Measurements from ENCODE around the gene IGDCC3.

DNA sequence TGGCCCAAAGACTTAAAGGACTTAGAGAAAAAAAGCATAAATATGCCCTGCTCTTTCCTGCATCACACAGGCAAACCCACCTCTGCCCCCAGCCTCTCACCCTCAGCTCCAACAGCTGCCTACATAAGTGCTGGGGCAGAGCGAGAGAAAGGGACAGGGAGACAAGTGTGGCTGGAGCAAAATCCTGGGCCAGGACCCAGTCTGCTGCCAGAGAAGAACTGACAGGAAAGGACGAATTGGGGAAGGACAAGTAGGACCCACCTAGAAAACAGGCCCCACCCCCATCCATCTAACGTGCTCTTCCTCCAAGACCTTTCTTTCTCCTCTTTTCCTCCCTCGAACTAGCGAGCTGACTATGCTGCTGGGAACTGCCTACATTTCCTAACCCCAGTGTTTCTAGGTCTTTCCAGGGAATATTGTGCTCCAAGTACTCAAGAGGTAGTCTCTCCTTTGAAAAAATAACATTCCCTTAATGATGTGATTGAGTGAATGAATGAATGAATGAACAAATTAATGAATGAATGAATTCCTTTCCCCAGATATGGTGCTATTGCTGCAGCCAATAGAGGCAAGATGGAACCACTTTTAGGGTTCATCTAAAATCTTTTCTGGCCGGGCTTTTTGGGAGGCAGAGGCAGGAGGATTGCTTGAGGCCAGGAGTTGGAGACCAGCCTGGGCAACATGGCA, 26.5 kb upstream of the IGDCC3 start:
- no peak for TF ChIP-seq POLR2A (IDR thresholded peaks at IDR 0.05; ENCODE audit: low read length)
- TF ChIP-seq CTCF (IDR thresholded peaks at IDR 0.05): no peak
- no peak for TF ChIP-seq KDM5A (IDR thresholded peaks at IDR 0.05)
- no peak for TF ChIP-seq SMC3 (IDR thresholded peaks at IDR 0.05)
- TF ChIP-seq CHD4 (IDR thresholded peaks at IDR 0.05; ENCODE audit: borderline replicate concordance): no peak
- TF ChIP-seq RFX5 (IDR thresholded peaks at IDR 0.05): no peak
- no peak for TF ChIP-seq EP300 (IDR thresholded peaks at IDR 0.05)
- TF ChIP-seq JUNB (IDR thresholded peaks at IDR 0.05): no peak
- TF ChIP-seq NFE2L2 (conservative IDR thresholded peaks at IDR 0.05; ENCODE audit: low read length): no peak
- no peak for TF ChIP-seq MAFK (IDR thresholded peaks at IDR 0.05; ENCODE audit: partially characterized antibody)
- TF ChIP-seq POLR2AphosphoS2 (conservative IDR thresholded peaks at IDR 0.05; ENCODE audit: low read length): no peak
- TF ChIP-seq, protein P1, sequence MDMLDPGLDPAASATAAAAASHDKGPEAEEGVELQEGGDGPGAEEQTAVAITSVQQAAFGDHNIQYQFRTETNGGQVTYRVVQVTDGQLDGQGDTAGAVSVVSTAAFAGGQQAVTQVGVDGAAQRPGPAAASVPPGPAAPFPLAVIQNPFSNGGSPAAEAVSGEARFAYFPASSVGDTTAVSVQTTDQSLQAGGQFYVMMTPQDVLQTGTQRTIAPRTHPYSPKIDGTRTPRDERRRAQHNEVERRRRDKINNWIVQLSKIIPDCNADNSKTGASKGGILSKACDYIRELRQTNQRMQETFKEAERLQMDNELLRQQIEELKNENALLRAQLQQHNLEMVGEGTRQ (IDR thresholded peaks at IDR 0.05): no peak

All from A549 (cell line).